Esophagus squamous epithelium (tissue), 4 donors: ENCODE data around the gene EGFL6.

Source experiments
- POLR2A ChIP-seq, 4 donors: fragments of 450-650 bp; IDR thresholded peaks; one replicate each; pipeline ENCODE4 v1.6.1; 2017; ENCODE audit warnings: antibody characterized with exemption in 4 of 4, mild to moderate bottlenecking in 4 of 4, moderate library complexity in 3 of 4
- TF ChIP-seq, protein P1 (sequence below), 6 experiments: fragments of 450-650 bp in 4 of 6; fragments of 200-600 bp in 2 of 6; sonication (generic) in 2 of 6; IDR thresholded peaks; one replicate each; pipeline ENCODE4 v1.5.1; 2016 to 2019; ENCODE audit warnings: antibody characterized with exemption in 6 of 6, mild to moderate bottlenecking in 4 of 6, moderate library complexity in 4 of 6

DNA sequence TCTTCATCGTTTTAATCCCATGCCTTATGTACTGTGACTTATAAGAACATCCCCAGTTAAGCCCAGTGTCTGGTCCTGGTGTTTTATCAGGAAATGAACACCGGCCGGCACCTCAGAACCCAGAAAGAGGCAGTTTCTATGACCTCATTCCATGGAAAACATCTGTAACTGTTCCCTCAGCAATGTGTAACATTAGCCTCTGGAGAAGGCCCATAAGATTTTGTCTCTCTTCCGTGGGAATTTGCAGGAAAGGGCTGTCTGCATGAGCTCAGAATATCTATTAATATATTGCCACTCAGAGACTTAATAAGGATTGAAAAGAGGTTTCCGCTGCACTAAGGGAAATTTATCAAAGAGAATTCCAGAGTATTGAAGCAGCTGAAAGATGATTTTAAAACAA lies 80.4 kb downstream of the EGFL6 start:
- TF ChIP-seq, protein P1, sequence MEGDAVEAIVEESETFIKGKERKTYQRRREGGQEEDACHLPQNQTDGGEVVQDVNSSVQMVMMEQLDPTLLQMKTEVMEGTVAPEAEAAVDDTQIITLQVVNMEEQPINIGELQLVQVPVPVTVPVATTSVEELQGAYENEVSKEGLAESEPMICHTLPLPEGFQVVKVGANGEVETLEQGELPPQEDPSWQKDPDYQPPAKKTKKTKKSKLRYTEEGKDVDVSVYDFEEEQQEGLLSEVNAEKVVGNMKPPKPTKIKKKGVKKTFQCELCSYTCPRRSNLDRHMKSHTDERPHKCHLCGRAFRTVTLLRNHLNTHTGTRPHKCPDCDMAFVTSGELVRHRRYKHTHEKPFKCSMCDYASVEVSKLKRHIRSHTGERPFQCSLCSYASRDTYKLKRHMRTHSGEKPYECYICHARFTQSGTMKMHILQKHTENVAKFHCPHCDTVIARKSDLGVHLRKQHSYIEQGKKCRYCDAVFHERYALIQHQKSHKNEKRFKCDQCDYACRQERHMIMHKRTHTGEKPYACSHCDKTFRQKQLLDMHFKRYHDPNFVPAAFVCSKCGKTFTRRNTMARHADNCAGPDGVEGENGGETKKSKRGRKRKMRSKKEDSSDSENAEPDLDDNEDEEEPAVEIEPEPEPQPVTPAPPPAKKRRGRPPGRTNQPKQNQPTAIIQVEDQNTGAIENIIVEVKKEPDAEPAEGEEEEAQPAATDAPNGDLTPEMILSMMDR (IDR thresholded peaks at IDR 0.05), result no peak
- no peak for TF ChIP-seq POLR2A (IDR thresholded peaks at IDR 0.05)
